Progenitor cell of endocrine pancreas (in vitro differentiated cells): ENCODE measurements around the gene DDX4. TPM values are rescaled to one million over a fixed set of nuclear protein-coding genes. Genes with fewer than 3 reads are reported as not detected.

ENCODE experiments used
- DNase-seq: peaks from one replicate; pipeline ENCODE4 v3.0.0; 2021; ENCODE audit warnings: low spot score; ENCODE audit not compliant: unreplicated experiment
- H3K27ac Mint-ChIP-seq: 2 replicates; pipeline ENCODE4 v1.8.0; 2021; ENCODE audit warnings: mild to moderate bottlenecking, moderate library complexity, mixed read lengths
- H3K27me3 Mint-ChIP-seq: 2 replicates; pipeline ENCODE4 v1.8.0; 2021; ENCODE audit warnings: mixed read lengths
- H3K36me3 Mint-ChIP-seq: 2 replicates; pipeline ENCODE4 v1.8.0; 2022; ENCODE audit warnings: mixed read lengths; ENCODE audit not compliant: insufficient read depth
- H3K4me1 Mint-ChIP-seq: 2 replicates; pipeline ENCODE4 v1.8.0; 2021; ENCODE audit warnings: low read depth, mixed read lengths
- H3K4me3 Mint-ChIP-seq: 2 replicates; pipeline ENCODE4 v1.8.0; 2021; ENCODE audit warnings: low read depth, mild to moderate bottlenecking, moderate library complexity, mixed read lengths
- H3K9me3 Mint-ChIP-seq: 2 replicates; pipeline ENCODE4 v1.8.0; 2021; ENCODE audit warnings: low read depth, mixed read lengths
- CTCF ChIP-seq: fragments of 200-600 bp; sonication (generic); IDR thresholded peaks from one replicate; pipeline ENCODE4 v1.5.0; 2021; ENCODE audit warnings: antibody characterized with exemption, mild to moderate bottlenecking; ENCODE audit not compliant: unreplicated experiment
- total RNA-seq: library from RNA; stranded (reverse); gene quantifications from 2 replicates; pipeline ENCODE4 v1.2.1, GENCODE V29; 2021

The DDX4 gene
- total RNA-seq, 1 donor from 2014 or later, result not detected

- Mint-ChIP-seq H3K4me3 (no peak overlapping the region), H3K27ac (no peak overlapping the region), H3K4me1 (no peaks in the 10 kb centered on the region), H3K9me3 (no peaks in the 10 kb centered on the region), H3K36me3 (no peaks in the 10 kb centered on the region), H3K27me3 (peaks cover 20% of the 10 kb centered on the region)
- TF ChIP-seq CTCF, result no peak
- no peak for DNase-seq
Measured at GRCh38 chr5:55816342-55816741, 78.5 kb downstream of the DDX4 start.

- H3K9me3 Mint-ChIP-seq, result no peaks in the 10 kb centered on the region
- H3K4me3 Mint-ChIP-seq, result no peak overlapping the region
- H3K27me3 Mint-ChIP-seq, result peaks cover 25% of the 10 kb centered on the region
- no peaks in the 10 kb centered on the region for H3K4me1 Mint-ChIP-seq
- no peak overlapping the region for H3K27ac Mint-ChIP-seq
- no peaks in the 10 kb centered on the region for H3K36me3 Mint-ChIP-seq
- no peak for DNase-seq
- TF ChIP-seq CTCF, result no peak
Measured at GRCh38 chr5:55817030-55817429, 79.2 kb downstream of the DDX4 start.

- Mint-ChIP-seq H3K4me3 (no peak overlapping the region), H3K27ac (no peak overlapping the region), H3K9me3 (no peaks in the 10 kb centered on the region), H3K4me1 (no peaks in the 10 kb centered on the region), H3K27me3 (peaks cover 33% of the 10 kb centered on the region), H3K36me3 (no peaks in the 10 kb centered on the region)
- DNase-seq, result no peak
- no peak for TF ChIP-seq CTCF
Measured at GRCh38 chr5:55820488-55820887, 82.6 kb downstream of the DDX4 start.

- no peaks in the 10 kb centered on the region for H3K36me3 Mint-ChIP-seq
- H3K27ac Mint-ChIP-seq, result no peak overlapping the region
- no peak for TF ChIP-seq CTCF
- H3K4me3 Mint-ChIP-seq, result peak overlapping the region; percentile 69
- DNase-seq, result peak; percentile 11
- H3K4me1 Mint-ChIP-seq, result no peaks in the 10 kb centered on the region
- H3K27me3 Mint-ChIP-seq, result peaks cover 33% of the 10 kb centered on the region
- H3K9me3 Mint-ChIP-seq, result no peaks in the 10 kb centered on the region
Measured at GRCh38 chr5:55821731-55822512, 84.1 kb downstream of the DDX4 start.

- H3K4me3 Mint-ChIP-seq, result no peak overlapping the region
- peaks cover 33% of the 10 kb centered on the region for H3K27me3 Mint-ChIP-seq
- TF ChIP-seq CTCF, result no peak
- DNase-seq, result no peak
- H3K9me3 Mint-ChIP-seq, result no peaks in the 10 kb centered on the region
- no peak overlapping the region for H3K27ac Mint-ChIP-seq
- no peaks in the 10 kb centered on the region for H3K36me3 Mint-ChIP-seq
- H3K4me1 Mint-ChIP-seq, result no peaks in the 10 kb centered on the region
Measured at GRCh38 chr5:55823151-55823796, 85.4 kb downstream of the DDX4 start.
